ENCODE results near the gene KAZN.

KAZN gene

DNA sequence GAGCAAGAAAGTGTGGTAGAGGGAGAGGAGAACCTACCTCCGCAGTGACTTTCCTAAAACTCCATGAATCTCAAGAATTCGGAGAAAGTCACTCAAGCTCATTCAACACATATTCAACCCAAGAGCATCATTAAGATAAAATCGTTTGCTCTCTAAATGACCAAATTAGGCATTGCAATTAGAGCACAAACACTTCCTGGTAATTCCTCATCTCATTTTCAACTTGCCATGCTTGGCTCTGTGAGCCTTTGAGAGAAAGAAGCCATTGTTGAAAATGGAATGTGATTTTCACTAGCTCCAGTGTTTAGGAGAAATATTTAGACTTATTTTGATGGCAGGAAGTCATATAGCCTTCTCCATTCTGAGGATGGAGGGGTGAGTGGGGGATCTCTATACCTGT, 52.5 kb downstream of the KAZN start:
- TF ChIP-seq, protein P1, sequence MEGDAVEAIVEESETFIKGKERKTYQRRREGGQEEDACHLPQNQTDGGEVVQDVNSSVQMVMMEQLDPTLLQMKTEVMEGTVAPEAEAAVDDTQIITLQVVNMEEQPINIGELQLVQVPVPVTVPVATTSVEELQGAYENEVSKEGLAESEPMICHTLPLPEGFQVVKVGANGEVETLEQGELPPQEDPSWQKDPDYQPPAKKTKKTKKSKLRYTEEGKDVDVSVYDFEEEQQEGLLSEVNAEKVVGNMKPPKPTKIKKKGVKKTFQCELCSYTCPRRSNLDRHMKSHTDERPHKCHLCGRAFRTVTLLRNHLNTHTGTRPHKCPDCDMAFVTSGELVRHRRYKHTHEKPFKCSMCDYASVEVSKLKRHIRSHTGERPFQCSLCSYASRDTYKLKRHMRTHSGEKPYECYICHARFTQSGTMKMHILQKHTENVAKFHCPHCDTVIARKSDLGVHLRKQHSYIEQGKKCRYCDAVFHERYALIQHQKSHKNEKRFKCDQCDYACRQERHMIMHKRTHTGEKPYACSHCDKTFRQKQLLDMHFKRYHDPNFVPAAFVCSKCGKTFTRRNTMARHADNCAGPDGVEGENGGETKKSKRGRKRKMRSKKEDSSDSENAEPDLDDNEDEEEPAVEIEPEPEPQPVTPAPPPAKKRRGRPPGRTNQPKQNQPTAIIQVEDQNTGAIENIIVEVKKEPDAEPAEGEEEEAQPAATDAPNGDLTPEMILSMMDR (IDR thresholded peaks at IDR 0.05): no peak
- no peak overlapping the region for H3K27ac ChIP-seq
- no peak overlapping the region for H3K4me3 ChIP-seq (ENCODE audit: low read depth in 1 of 2, low read length in 1 of 2)
- H3K4me1 ChIP-seq (ENCODE audit: control insufficient read depth in 1 of 2, insufficient read depth in 1 of 2, low read depth in 1 of 2, low read length in 1 of 2): no peaks in the 10 kb centered on the region
- H3K27me3 ChIP-seq: no peaks in the 10 kb centered on the region
- no peaks in the 10 kb centered on the region for H3K36me3 ChIP-seq
- no peaks in the 10 kb centered on the region for H3K9me3 ChIP-seq

DNA sequence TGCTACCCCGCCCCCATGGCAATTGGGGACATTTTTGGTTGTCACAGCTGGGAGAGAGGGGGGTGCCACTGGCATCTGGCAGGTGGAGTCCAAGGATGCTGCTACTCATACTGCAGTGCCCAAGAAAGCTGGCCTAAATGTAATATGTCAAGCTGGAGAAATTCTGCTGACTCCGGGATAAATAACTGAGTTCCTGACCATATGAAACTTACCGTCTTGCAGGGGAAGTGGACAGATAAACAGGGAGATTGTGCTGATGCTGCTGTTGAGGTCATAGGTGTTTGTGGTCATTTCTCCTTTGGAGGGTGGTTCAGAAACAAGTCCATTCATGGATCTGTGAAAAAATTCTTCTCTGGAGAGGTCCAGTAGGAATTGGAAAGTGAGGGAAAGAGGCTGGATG, 54.4 kb downstream of the KAZN start:
- H3K9me3 ChIP-seq: no peaks in the 10 kb centered on the region

DNA sequence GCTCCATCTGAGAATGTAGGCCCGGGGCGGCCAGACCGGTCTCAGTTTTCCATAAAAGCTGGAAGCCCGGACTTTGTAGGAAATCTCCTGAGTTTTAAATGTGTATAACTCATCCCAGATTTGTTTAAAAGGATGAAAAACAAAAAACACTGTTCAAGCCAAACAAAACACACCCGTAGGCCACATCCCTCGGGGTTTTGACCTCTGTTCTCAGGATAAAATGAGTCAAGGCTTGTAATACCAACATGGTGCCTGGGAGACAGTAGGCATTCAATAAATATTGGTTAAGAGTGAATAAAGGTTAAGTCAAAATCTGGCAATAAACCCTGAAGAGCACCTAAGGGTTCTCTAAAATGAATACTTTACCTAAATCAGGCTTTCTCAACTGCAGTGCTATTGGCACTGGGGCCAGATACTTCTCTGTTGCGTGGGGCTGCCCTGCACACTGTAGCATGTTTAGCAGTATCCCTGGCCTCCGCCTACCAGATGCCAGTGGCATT, 55.0 kb downstream of the KAZN start:
- H3K27ac ChIP-seq: no peak overlapping the region
- no peaks in the 10 kb centered on the region for H3K36me3 ChIP-seq
- TF ChIP-seq, protein P1 (IDR thresholded peaks at IDR 0.05): no peak
- H3K4me1 ChIP-seq (ENCODE audit: control insufficient read depth in 1 of 2, insufficient read depth in 1 of 2, low read depth in 1 of 2, low read length in 1 of 2): no peaks in the 10 kb centered on the region
- no peaks in the 10 kb centered on the region for H3K9me3 ChIP-seq
- H3K27me3 ChIP-seq: no peaks in the 10 kb centered on the region
- H3K4me3 ChIP-seq (ENCODE audit: low read depth in 1 of 2, low read length in 1 of 2): no peak overlapping the region

More for the DNA sequence above, 54.4 kb downstream of the KAZN start:
- H3K27me3 ChIP-seq: no peaks in the 10 kb centered on the region
- TF ChIP-seq, protein P1 (IDR thresholded peaks at IDR 0.05): no peak
- H3K27ac ChIP-seq: no peak overlapping the region
- H3K36me3 ChIP-seq: no peaks in the 10 kb centered on the region
- H3K4me1 ChIP-seq (ENCODE audit: control insufficient read depth in 1 of 2, insufficient read depth in 1 of 2, low read depth in 1 of 2, low read length in 1 of 2): no peaks in the 10 kb centered on the region
- H3K4me3 ChIP-seq (ENCODE audit: low read depth in 1 of 2, low read length in 1 of 2): no peak overlapping the region

DNA sequence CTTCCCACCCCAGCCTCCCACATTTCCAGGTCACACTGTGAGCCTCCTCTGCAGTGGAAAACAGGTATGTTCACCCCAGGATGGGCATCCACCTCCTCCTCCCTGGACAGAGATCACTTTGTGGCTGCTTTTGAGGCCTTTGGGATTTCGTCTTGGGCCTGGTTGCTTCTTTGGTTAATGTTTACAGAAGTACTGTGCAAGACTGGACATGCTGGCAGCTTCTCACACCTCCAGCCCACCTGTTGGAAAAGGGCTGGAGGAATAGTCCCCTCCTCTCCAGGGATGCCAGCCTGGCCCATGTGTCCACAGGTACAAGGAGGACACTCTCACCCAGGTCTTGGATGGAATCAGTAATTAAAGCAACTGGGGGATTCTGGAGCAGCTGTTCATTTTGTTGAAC, 56.1 kb downstream of the KAZN start:
- Histone ChIP-seq H3K4me3 (ENCODE audit: low read depth in 1 of 2, low read length in 1 of 2) (no peak overlapping the region), H3K36me3 (no peaks in the 10 kb centered on the region), H3K27me3 (no peaks in the 10 kb centered on the region), H3K9me3 (no peaks in the 10 kb centered on the region), H3K4me1 (ENCODE audit: control insufficient read depth in 1 of 2, insufficient read depth in 1 of 2, low read depth in 1 of 2, low read length in 1 of 2) (no peaks in the 10 kb centered on the region), H3K27ac (no peak overlapping the region)
- TF ChIP-seq, protein P1 (IDR thresholded peaks at IDR 0.05): no peak

DNA sequence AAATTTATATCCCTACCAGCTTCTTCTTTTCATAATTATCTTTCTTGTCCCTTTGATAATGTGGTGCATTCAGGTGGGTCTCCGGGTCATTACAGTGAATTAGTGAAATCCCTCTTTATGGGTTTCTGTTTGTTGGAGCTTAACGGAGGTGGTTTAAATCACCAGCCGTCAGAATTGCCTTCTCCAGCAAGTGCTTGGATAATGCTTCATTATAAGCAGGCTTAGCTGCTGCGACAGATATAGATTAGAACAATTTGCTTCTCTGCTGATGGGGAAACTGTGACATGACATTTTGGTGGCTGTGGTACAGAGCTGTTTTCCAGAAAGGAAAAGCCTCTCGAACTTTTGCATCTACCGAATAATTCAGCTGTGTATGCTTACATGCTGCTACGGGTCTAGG, 56.9 kb downstream of the KAZN start:
- Histone ChIP-seq H3K4me3 (ENCODE audit: low read depth in 1 of 2, low read length in 1 of 2) (no peak overlapping the region), H3K27ac (no peak overlapping the region), H3K27me3 (no peaks in the 10 kb centered on the region), H3K36me3 (no peaks in the 10 kb centered on the region), H3K4me1 (ENCODE audit: control insufficient read depth in 1 of 2, insufficient read depth in 1 of 2, low read depth in 1 of 2, low read length in 1 of 2) (no peaks in the 10 kb centered on the region), H3K9me3 (no peaks in the 10 kb centered on the region)
- TF ChIP-seq, protein P1 (IDR thresholded peaks at IDR 0.05): no peak
